ENCODE data around the gene VEGFD. TPM values are rescaled to one million over a fixed set of nuclear protein-coding genes. Genes with fewer than 3 reads are reported as not detected.

Gene VEGFD
- total and polyA plus RNA-seq, 2 of the 13 experiments (the other 11 are each of a cell fraction or from before 2014, with no cell fraction given), result 0.11 to 0.35 TPM

GRCh38 chrX:15298780-15299179 is 85.4 kb downstream of the VEGFD start (continued):
- TF ChIP-seq ZNF407 (CRISPR knock-in tag; IDR thresholded peaks at IDR 0.05; ENCODE audit: not compliant biosample characterization), result no peak
- TF ChIP-seq ZNF747 (CRISPR knock-in tag; IDR thresholded peaks at IDR 0.05; ENCODE audit: borderline replicate concordance), result no peak
- TF ChIP-seq ZBTB37 (CRISPR knock-in tag; IDR thresholded peaks at IDR 0.05), result no peak
- TF ChIP-seq ZNF670 (CRISPR knock-in tag; IDR thresholded peaks at IDR 0.05; ENCODE audit: borderline replicate concordance), result no peak
- no peak for TF ChIP-seq MZF1 (CRISPR knock-in tag; IDR thresholded peaks at IDR 0.05; ENCODE audit: borderline replicate concordance)
- TF ChIP-seq ZBTB14 (CRISPR knock-in tag; IDR thresholded peaks at IDR 0.05), result no peak
- TF ChIP-seq DDIT3 (CRISPR knock-in tag; IDR thresholded peaks at IDR 0.05), result no peak
- no peak for TF ChIP-seq CAMTA2 (CRISPR knock-in tag; IDR thresholded peaks at IDR 0.05; ENCODE audit: borderline replicate concordance)
